Colonic mucosa (tissue), 4 donors: ENCODE results near the gene DHCR24. TPM values are rescaled to one million over a fixed set of nuclear protein-coding genes. Genes with fewer than 3 reads are reported as not detected.

Experiments
- DNase-seq: peaks from one replicate; pipeline ENCODE4 v3.0.0-alpha.2; 2020
- H3K27ac ChIP-seq: fragments of 200-600 bp; one replicate; pipeline ENCODE4 v1.8.0; 2021
- H3K27me3 ChIP-seq: fragments of 200-600 bp; one replicate; pipeline ENCODE4 v1.8.0; 2021
- H3K36me3 ChIP-seq: fragments of 200-600 bp; one replicate; pipeline ENCODE4 v1.8.0; 2021
- H3K4me1 ChIP-seq: fragments of 200-600 bp; one replicate; pipeline ENCODE4 v1.8.0; 2021; ENCODE audit warnings: mild to moderate bottlenecking
- H3K4me3 ChIP-seq: fragments of 200-600 bp; one replicate; pipeline ENCODE4 v1.8.0; 2021
- H3K9ac ChIP-seq, 2 donors: one replicate each; pipeline ENCODE4 v1.7.0; 2013; ENCODE audit warnings: control low read depth in 2 of 2, low read depth in 2 of 2, low read length in 2 of 2
- H3K9me3 ChIP-seq: fragments of 200-600 bp; one replicate; pipeline ENCODE4 v1.8.0; 2021
- CTCF ChIP-seq: fragments of 200-600 bp; IDR thresholded peaks from one replicate; pipeline ENCODE4 v1.8.0; 2022; ENCODE audit warnings: antibody characterized with exemption, mild to moderate bottlenecking
- intact Hi-C: fragments of 100-400 bp; cut with DNase I; formaldehyde crosslinking; loops from one replicate; pipeline ENCODE4 v1.14.1; 2022
- total RNA-seq, 2 donors: library from RNA; stranded (reverse); fragmentation: NEBNext Ultra II Directional in 1 of 2; extraction: Animal tissue kit (Norgen Biotek cat#: 25700) in 1 of 2; gene quantifications; one replicate each; pipeline ENCODE4 v1.2.1, GENCODE V29; 2021
- donor health status: healthy.
- donor health status: DM: no; HTN: no; CAD: no.
- donor health status: DM: no; HTN: no; CAD: no.

Gene DHCR24
- total RNA-seq, 2 donors from 2014 or later: 254 to 310 TPM

GRCh38 chr1:54800041-54800898, 86.7 kb downstream of the DHCR24 start:
- no peaks in the 10 kb centered on the region for H3K9me3 ChIP-seq
- no peak for DNase-seq
- intact Hi-C loops: loop anchor here (10.0 kb wide), 1 partner anchor 735 kb away; no protein-coding TSS in a partner anchor
- peak overlapping the region; percentile 67 for H3K4me3 ChIP-seq
- H3K4me1 ChIP-seq: peaks cover 35% of the 10 kb centered on the region
- H3K9ac ChIP-seq: peak overlapping the region; percentile 60 to 65
- H3K27me3 ChIP-seq: no peaks in the 10 kb centered on the region
- H3K36me3 ChIP-seq: no peaks in the 10 kb centered on the region
- no peak for TF ChIP-seq CTCF
- H3K27ac ChIP-seq: peak overlapping the region; percentile 87

Other genes with a start within 250 kb of the DHCR24 start
- 1 to 10 TPM; 3.7 to 5.5 TPM for gene MROH7, start 245.4 kb downstream of the DHCR24 start, total RNA-seq
- gene TTC4, start 171.3 kb downstream of the DHCR24 start, total RNA-seq: 10 to 100 TPM; 11.0 to 18.4 TPM
- gene PARS2, start 122.7 kb downstream of the DHCR24 start, total RNA-seq: 10 to 100 TPM; 11.1 to 11.2 TPM
- 10 to 100 TPM; 52.4 to 80.6 TPM for gene TTC22, start 85.9 kb downstream of the DHCR24 start, total RNA-seq
- 10 to 100 TPM; 11.0 to 13.4 TPM for gene TMEM61, start 93.4 kb upstream of the DHCR24 start, total RNA-seq
- not detected for gene BSND, start 111.7 kb upstream of the DHCR24 start, total RNA-seq
- 10 to 100 TPM; 48.9 to 61.2 TPM for gene PCSK9, start 152.4 kb upstream of the DHCR24 start, total RNA-seq